Tibial nerve (tissue), 4 donors: ENCODE results near the gene CPNE8.

ENCODE experiments used
- CTCF ChIP-seq, 5 experiments: fragments of 200-600 bp in 3 of 5; fragments of 450-650 bp in 2 of 5; sonication (generic) in 3 of 5; IDR thresholded peaks; one replicate each; pipeline ENCODE4 v1.5.1; 2016 to 2019; ENCODE audit warnings: antibody characterized with exemption in 5 of 5, mild to moderate bottlenecking in 3 of 5, moderate library complexity in 2 of 5
- EP300 ChIP-seq, 2 donors: sonication (generic); formaldehyde crosslinking; IDR thresholded peaks; one replicate each; pipeline ENCODE4 v1.6.1; 2017; ENCODE audit warnings: antibody characterized with exemption in 2 of 2, mild to moderate bottlenecking in 1 of 2
- POLR2A ChIP-seq, 2 donors: fragments of 450-650 bp; IDR thresholded peaks; one replicate each; pipeline ENCODE4 v1.6.1; 2017; ENCODE audit warnings: antibody characterized with exemption in 2 of 2, mild to moderate bottlenecking in 2 of 2, moderate library complexity in 2 of 2

GRCh38 chr12:38931461-38931860 lies 26.1 kb upstream of the CPNE8 start:
- TF ChIP-seq CTCF (IDR thresholded peaks at IDR 0.05) (no peak), POLR2A (IDR thresholded peaks at IDR 0.05) (no peak), EP300 (IDR thresholded peaks at IDR 0.05) (no peak)
